Measurements from ENCODE around the gene TRIM28. TPM values are rescaled to one million over a fixed set of nuclear protein-coding genes. Genes with fewer than 3 reads are reported as not detected.

The TRIM28 gene
- total RNA-seq, 1 experiment from 2014 or later = 908 TPM

- TF ChIP-seq POLR2AphosphoS5 (IDR thresholded peaks at IDR 0.05; ENCODE audit: low read depth, low read length) (0 out of 2 replicates have a peak, but pooled peaks have one; percentile 6), ZNF274 (IDR thresholded peaks at IDR 0.05; ENCODE audit: low read depth, low read length) (no peak)
- peaks cover 0 to 5% of the 10 kb centered on the region in 2 experiments; a peak in 1 of 4 replicates for H3K36me3 ChIP-seq (ENCODE audit: control insufficient read depth in 1 of 2, insufficient read depth in 2 of 2, low read length in 2 of 2)
- peak overlapping the region; percentile 27 to 50 for H3K4me3 ChIP-seq (replicated peaks in 1 of 2; ENCODE audit: low read depth in 1 of 2, low read length in 2 of 2)
- no TSS peak for BruUV-seq (replicated peaks)
- DNase-seq (ENCODE audit: low read depth, low spot score) = no peak
- ChIA-PET POLR2A (interaction anchor here (0.9 to 3.8 kb wide), 7 partner anchors 22 to 159 kb away, joined by 3 to 33 read pairs (median 10); partner anchors contain the start of genes CHMP2A, TRIM28 and ZNF497), RAD21 (ENCODE audit: low non-redundant PET in 1 of 2, low total read pairs in 2 of 2, uncharacterized antibody in 2 of 2, unreplicated experiment in 2 of 2) (no interaction called here), CTCF (interaction anchor here (1.1 to 3.3 kb wide), 2 partner anchors 33 to 54 kb away, joined by 3 to 20 read pairs; partner anchors contain the start of gene CHMP2A)
- H3K27ac ChIP-seq (ENCODE audit: low read depth, low read length) = peak overlapping the region; percentile 91
- intact Hi-C loops (cut with micrococcal nuclease) = loop anchor here (2.0 kb wide), 1 partner anchor 51 kb away; the partner anchor contains the start of gene MZF1
- peaks cover 22% of the 10 kb centered on the region for H3K79me2 ChIP-seq (ENCODE audit: insufficient read depth, low read length)
- H2AFZ ChIP-seq (ENCODE audit: low read depth, low read length, poor library complexity, severe bottlenecking) = peak overlapping the region; percentile 38
- no peaks in the 10 kb centered on the region for H4K20me1 ChIP-seq (ENCODE audit: insufficient read depth)
- peaks cover 12 to 31% of the 10 kb centered on the region in 2 experiments for H3K4me1 ChIP-seq (ENCODE audit: control insufficient read depth in 1 of 2, insufficient read depth in 2 of 2, low read length in 2 of 2)
- no peaks in the 10 kb centered on the region for H3K27me3 ChIP-seq (ENCODE audit: insufficient read depth, low read length)
- H3K9ac ChIP-seq (ENCODE audit: low read length) = peak overlapping the region; percentile 63
- H3K9me2 ChIP-seq (ENCODE audit: insufficient read depth) = no peaks in the 10 kb centered on the region
- H3K4me2 ChIP-seq (ENCODE audit: low read length) = peak overlapping the region; percentile 82
- ATAC-seq = no peak
- no peaks in the 10 kb centered on the region for H3K9me3 ChIP-seq (ENCODE audit: control insufficient read depth in 1 of 2, insufficient read depth in 1 of 2, low read depth in 1 of 2, low read length in 2 of 2)
These were observed 22.2 kb upstream of the TRIM28 start for GRCh38 chr19:58521651-58522050.

GRCh38 chr19:58522709-58523108 is 21.2 kb upstream of the TRIM28 start:
- no peak for ATAC-seq
- BruUV-seq (replicated peaks) = no TSS peak
- H2AFZ ChIP-seq (ENCODE audit: low read depth, low read length, poor library complexity, severe bottlenecking) = no peak overlapping the region
- H3K27me3 ChIP-seq (ENCODE audit: insufficient read depth, low read length) = no peaks in the 10 kb centered on the region
- H3K4me3 ChIP-seq (replicated peaks in 1 of 2; ENCODE audit: low read depth in 1 of 2, low read length in 2 of 2) = no peak overlapping the region
- H3K4me2 ChIP-seq (ENCODE audit: low read length) = no peak overlapping the region
- ChIA-PET POLR2A (interaction anchor here (3.8 kb wide), 1 partner anchor 21 kb away, joined by 31 read pairs; the partner anchor contains the start of gene TRIM28), RAD21 (ENCODE audit: low non-redundant PET in 1 of 2, low total read pairs in 2 of 2, uncharacterized antibody in 2 of 2, unreplicated experiment in 2 of 2) (no interaction called here), CTCF (interaction anchor here (1.6 kb wide), 1 partner anchor 9 kb away, joined by 6 read pairs; no protein-coding TSS in a partner anchor)
- no peaks in the 10 kb centered on the region for H3K9me3 ChIP-seq (ENCODE audit: control insufficient read depth in 1 of 2, insufficient read depth in 1 of 2, low read depth in 1 of 2, low read length in 2 of 2)
- H4K20me1 ChIP-seq (ENCODE audit: insufficient read depth) = no peaks in the 10 kb centered on the region
- no peak for DNase-seq (ENCODE audit: low read depth, low spot score)
- TF ChIP-seq POLR2AphosphoS5 (IDR thresholded peaks at IDR 0.05; ENCODE audit: low read depth, low read length) (no peak), RAD21 (IDR thresholded peaks at IDR 0.05; ENCODE audit: low read depth) (no peak), TCF7L2 (IDR thresholded peaks at IDR 0.05; ENCODE audit: borderline replicate concordance, extremely low read depth, insufficient read depth, insufficient read length) (no peak), ZNF274 (IDR thresholded peaks at IDR 0.05; ENCODE audit: low read depth, low read length) (no peak), ATF3 (IDR thresholded peaks at IDR 0.05) (no peak), EZH2phosphoT487 (IDR thresholded peaks at IDR 0.05; ENCODE audit: borderline replicate concordance) (no peak), CTCF (IDR thresholded peaks at IDR 0.05 in 2 of 3, conservative IDR thresholded peaks at IDR 0.05 in 1 of 3; ENCODE audit: borderline replicate concordance in 1 of 3, insufficient read depth in 1 of 3, low read depth in 2 of 3, low read length in 2 of 3) (no peak), CEBPB (IDR thresholded peaks at IDR 0.05; ENCODE audit: low read depth) (no peak), POLR2A (IDR thresholded peaks at IDR 0.05; ENCODE audit: borderline replicate concordance, extremely low read depth, insufficient read depth, insufficient read length) (no peak), SP1 (IDR thresholded peaks at IDR 0.05; ENCODE audit: low read depth) (no peak), SRF (IDR thresholded peaks at IDR 0.05; ENCODE audit: low read depth) (no peak), EGR1 (IDR thresholded peaks at IDR 0.05; ENCODE audit: low read depth) (no peak), SIN3A (IDR thresholded peaks at IDR 0.05; ENCODE audit: low read depth) (no peak), ZFX (IDR thresholded peaks at IDR 0.05) (no peak), YY1 (IDR thresholded peaks at IDR 0.05; ENCODE audit: extremely low read depth, insufficient replicate concordance, low read depth, low read length) (no peak)
- no peaks in the 10 kb centered on the region for H3K36me3 ChIP-seq (ENCODE audit: control insufficient read depth in 1 of 2, insufficient read depth in 2 of 2, low read length in 2 of 2)
- intact Hi-C loops (cut with micrococcal nuclease) = no loop called here
- H3K27ac ChIP-seq (ENCODE audit: low read depth, low read length) = no peak overlapping the region; the same call in 1 of the 2 replicates
- no peak overlapping the region for H3K9ac ChIP-seq (ENCODE audit: low read length)
- H3K4me1 ChIP-seq (ENCODE audit: control insufficient read depth in 1 of 2, insufficient read depth in 2 of 2, low read length in 2 of 2) = peaks cover 12 to 26% of the 10 kb centered on the region in 2 experiments
- H3K9me2 ChIP-seq (ENCODE audit: insufficient read depth) = no peaks in the 10 kb centered on the region
- H3K79me2 ChIP-seq (ENCODE audit: insufficient read depth, low read length) = peaks cover 12% of the 10 kb centered on the region

All from HCT116 (cell line).